MM.1S (cell line): ENCODE measurements around the gene KLK14.

Source experiments
- EZH2 ChIP-seq: fragments of 300-600 bp; sonication (generic); optimal IDR thresholded peaks from 2 replicates; pipeline ENCODE3; 2017; ENCODE audit warnings: low read depth, mild to moderate bottlenecking, antibody characterized with exemption, low read length, mixed read lengths
- EZH2phosphoT487 ChIP-seq: fragments of 300-600 bp; sonication (generic); IDR thresholded peaks from 2 replicates; pipeline ENCODE4 v1.6.1; 2018; ENCODE audit warnings: antibody characterized with exemption, low read length
- TF ChIP-seq, protein P1 (sequence below): fragments of 300-600 bp; sonication (generic); IDR thresholded peaks from 2 replicates; pipeline ENCODE4 v1.5.1; 2016; ENCODE audit warnings: antibody characterized with exemption, low read length, mixed read lengths

DNA sequence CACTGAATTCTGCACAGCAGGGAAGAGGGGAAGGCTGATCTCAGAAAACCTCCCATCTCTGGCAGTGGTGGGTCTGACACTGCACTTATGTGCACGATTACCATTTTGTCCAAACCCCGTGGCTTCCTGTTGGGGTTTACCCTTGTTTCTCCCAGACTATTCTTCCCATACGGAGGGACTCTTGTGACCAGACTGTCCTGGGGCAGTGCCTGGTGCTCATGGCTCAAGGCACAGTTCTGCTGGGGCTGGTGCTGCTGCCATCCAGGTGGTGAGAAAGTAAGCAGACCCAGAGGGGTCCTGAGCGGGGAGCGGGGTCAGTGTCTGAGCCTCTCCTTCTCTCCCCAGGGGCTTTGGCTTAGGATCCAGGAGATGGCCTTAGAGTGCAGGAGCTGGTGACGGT lies 36.9 kb upstream of the KLK14 start:
- TF ChIP-seq, protein P1, sequence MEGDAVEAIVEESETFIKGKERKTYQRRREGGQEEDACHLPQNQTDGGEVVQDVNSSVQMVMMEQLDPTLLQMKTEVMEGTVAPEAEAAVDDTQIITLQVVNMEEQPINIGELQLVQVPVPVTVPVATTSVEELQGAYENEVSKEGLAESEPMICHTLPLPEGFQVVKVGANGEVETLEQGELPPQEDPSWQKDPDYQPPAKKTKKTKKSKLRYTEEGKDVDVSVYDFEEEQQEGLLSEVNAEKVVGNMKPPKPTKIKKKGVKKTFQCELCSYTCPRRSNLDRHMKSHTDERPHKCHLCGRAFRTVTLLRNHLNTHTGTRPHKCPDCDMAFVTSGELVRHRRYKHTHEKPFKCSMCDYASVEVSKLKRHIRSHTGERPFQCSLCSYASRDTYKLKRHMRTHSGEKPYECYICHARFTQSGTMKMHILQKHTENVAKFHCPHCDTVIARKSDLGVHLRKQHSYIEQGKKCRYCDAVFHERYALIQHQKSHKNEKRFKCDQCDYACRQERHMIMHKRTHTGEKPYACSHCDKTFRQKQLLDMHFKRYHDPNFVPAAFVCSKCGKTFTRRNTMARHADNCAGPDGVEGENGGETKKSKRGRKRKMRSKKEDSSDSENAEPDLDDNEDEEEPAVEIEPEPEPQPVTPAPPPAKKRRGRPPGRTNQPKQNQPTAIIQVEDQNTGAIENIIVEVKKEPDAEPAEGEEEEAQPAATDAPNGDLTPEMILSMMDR = no peak
- TF ChIP-seq EZH2 (no peak), EZH2phosphoT487 (no peak)
